Measurements from ENCODE around the gene ERN1.
A peak's percentile ranks its signal among the peaks of the same experiment; 100 is the strongest.

ERN1 gene

DNA sequence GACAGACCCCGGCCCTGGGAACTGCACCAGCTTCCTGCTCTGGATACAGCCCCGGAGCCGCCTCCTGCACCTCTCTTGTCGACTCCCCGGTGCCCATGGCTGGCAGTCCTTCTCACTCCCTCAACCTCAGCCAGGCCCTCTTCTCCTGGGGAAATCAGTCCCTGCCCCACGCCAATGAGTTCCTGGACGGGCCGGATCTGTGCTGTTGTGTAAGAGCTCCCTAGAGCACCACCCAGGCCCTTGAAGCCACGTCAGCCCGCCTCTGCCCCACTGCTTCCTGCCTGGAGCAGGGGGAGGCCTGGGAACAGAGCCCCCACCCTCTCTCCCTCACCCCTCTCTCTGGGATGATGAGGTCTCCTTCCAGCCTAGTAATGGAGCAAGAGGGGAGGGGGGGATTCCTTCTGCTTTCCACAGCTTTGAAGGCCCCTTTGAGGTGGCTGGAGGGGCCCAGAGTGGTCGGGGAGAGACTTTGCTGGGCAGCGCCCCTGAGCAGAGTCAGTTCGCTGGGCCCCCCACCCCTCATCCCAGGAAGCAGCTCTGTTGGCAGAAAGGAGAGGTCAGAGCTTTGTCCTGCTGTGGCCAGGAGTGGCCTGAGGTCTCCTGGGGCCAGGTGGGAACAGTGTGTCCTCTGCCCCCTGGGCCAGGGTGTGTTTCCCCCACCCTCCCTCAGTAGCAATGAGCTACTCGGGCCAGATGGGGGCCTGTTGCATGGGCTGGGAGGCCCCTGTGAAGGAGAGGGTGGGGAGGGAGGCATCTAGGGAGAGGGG, 128.0 kb downstream of the ERN1 start:
- DNase-seq, result peak; percentile 18

DNA sequence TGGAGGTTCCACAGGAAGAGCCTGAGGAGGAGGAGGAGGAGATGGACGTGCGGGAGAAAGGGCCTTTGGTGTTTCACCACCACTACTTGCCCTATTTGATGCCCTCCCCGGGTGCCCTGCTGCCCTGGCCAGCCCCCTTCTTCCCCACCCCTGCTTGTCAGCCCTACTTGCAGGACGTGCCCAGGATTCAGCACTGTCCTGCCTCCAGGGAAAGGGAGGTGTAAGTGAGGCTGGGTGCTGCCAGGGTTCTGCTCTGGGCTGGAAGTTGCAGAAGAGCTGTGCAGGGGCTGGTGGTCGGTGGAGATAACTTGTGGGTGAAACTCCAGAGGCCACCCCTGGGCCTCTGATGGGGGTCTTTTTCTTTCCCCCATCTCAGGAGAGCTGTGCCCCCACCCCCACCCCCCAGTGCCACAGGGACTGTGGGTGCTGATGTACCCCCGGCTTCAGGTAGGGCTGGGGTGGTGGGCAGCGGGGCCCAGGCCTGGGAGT, 128.8 kb downstream of the ERN1 start:
- DNase-seq, result no peak

DNA sequence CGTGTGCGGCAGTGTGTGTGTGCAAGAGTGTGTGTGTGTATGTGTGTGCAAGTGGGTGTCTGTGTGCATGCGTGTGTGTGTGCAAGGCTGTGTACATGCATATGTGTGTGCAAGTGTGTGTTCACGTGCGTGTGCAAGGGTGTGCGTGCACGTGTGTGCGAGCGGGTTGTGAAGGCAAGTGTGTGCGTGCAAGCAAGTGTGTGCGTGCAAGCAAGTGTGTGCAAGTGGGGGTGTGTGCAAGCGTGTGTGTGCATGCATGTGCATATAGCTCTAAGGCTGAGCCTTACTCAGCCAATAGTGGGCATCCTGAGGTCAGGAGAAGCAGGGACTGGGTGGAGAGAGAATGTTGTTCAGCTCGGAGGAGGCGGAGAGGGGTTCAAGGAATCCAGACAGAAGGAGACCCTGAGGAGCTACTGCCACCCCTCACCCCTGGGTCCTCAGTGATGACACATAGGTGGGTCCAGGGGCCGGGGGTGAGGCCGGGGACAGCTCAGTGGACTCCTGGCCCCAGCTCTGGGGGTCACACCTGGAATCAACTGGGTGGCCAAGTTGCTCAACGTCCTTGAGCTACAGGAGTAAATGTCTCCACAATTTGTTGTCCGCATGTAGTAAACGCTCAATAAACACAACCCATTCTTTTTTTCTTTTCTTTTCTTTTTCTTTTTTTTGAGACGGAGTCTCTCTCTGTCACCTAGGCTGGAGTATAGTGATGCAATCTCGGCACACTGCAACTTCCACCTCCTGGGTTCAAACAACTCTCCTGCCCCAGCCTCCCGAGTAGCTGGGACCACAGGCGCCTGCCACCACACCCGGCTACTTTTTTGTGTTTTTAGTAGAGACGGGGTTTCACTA, 130.0 kb downstream of the ERN1 start:
- DNase-seq, result no peak

DNA sequence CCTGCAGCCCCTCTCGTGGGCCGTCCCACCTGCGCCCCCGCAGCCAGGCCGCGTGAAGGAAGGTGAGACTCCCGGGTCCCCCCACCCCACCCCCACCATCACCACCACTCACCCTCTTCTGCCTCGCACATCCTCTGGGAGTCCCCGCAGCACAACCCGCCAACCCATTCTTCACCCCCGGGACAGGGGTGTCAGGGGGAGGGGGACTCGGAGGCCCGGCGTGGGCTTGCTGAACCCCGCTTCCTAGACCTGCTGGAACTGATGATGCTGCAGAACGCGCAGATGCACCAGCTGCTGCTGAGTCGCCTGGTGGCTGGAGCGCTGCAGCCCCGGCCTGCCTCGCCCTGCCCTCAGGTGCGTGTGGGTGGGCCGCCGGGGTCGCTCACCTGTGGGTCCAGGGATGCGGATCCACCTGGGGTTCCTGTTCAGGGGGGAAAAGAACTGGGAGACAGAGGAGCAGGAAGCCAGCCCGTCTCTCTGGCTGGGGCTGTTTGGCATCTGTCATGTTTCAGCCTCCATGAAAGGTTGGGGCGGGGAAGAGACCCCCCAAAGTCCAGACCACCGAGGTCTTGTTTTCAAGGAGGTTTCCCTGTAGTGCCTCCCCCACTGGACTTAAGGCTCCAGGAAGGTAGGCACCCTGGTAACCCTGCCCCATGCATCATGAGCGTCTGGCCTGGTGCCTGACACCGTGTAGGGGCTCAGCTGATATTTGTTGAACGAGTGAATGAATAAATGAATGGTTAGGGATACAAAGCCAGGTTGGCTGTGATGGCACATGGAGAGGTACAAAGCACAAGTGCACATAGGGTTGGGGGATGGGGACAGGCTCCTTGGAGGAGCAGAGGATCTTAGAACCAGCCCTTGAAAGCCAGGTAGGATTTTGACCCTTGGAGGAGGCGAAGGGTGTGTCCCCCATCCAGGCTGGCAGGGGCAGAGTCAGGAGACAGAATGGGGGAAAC, 130.9 kb downstream of the ERN1 start:
- no peak for DNase-seq

DNA sequence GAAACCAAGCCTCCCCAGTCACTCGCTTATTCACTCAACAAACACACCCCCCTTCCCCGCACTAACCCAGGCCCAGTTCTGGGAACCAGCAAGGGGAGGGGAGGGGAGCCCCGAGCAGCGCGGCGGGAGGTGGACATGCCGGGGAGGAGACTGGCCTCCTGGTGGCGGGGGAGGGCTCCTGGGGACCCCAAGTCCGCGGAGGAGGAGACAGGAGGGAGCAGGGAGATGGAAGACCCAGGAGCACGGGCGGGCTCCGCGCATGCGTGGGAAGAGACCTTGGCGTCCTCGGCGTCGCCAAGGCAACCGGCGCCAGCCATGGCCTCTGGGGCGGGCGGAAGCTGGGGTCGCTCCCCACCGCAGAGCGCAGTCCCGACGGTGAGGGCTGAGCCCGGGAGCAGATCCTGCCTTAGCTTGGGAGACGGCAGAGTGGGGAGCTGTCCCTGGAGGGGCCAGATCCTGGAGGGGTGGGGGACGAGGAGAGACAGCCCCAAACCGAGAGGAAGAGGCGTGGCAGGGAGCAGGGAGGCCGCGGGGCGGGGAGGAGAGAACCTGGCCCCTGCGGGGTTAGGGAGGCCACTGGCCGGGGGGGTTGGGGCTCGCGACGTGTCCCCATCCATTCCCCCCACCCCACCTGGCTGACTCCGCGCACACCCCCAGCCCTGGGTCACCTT, 131.8 kb downstream of the ERN1 start, which contains the start of gene PRR29:
TSS of gene PRR29 (plus strand) at position 302 of the 671 bp plus-strand sequence. CDS start at position 316, 14 bp downstream.
- peak; percentile 87 for DNase-seq

DNA sequence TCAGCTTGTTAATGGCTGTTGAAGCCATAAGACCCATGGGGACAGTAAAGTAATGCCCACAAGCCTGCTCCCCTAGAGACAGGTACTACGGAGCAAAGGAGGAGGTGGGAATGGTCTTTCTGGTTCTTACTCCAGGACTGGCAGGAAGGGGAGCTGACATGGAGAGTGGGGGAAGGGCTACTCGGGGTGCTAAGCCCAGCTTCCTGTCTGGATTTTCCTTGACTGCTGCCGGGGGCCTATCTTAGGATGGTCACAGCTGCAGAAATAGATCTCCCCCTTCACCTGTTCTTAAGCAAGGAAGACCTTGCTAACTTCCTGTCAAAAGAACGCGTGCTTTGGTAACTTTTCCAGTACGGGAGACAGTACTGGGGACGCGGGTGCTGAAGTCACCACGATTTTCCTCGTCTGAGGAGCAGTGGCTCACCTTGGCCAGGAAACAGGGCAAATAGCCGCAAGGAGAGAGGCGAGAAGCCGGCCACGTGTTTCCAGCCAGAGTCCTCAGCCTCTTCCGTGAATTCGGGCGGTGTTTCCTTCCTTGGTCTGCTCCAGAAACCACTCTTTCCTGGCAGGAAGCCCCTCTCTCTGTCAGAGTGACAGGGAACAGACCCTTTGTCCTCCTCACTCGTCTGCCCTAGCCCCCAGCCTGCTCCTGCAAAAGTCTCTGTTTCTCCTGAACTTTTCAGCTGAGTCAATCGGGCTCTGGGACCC, 132.4 kb downstream of the ERN1 start:
- peak; percentile 77 for DNase-seq

DNA sequence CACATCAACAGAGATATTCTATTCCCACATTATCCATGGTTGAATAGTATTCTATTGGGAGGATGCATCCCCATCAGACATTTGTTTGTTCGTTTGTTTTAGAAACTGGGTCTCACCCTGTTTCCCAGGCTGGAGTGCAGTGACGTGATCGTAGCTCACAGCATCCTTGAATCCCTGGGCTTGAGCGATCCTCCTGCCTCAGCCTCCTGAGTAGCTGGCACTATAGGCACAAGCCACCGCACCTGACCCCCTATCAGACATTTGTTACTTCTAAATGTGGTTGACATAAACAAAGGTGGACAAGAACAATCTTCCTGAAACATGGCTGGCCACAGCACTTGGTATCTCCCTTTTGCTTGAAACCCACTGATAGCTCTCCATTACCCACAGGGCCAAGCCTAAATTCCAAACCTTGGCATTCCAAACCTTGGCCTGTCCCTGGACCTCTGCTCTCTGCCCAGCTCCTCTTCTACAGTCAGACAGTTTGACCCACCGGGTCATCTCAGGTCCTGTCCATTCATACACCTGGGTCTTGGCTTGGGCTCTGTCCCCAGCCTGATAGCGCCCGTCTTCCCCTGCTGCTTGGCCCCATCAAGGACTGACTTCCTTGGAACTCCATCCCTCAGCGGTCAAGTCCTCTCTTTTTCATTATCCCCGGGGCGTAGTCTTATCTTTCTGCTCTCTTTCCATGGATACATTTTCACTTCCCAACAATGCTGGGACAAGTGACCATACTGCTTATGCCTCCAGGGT, 133.3 kb downstream of the ERN1 start:
- DNase-seq, result no peak

DNA sequence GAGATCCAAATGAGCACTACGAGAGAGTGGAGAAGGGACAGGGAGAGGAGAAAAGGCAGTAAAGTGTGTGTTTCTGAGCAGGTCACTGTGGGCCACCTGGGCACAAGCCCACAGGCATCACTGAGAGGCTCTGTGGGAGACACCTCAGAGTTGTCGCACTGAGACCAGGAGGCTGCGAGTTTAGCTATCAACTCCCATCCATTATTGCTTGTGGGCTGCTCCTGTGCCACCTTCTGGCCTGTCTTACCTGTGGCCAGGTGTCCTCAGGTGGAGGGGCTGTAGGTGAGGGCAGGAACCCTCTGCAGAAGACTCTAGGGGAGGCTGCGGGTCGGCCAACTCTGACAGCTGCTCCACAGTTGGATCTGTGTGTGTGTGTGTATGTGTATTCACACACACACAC, 134.3 kb downstream of the ERN1 start:
- DNase-seq, result no peak

DNA sequence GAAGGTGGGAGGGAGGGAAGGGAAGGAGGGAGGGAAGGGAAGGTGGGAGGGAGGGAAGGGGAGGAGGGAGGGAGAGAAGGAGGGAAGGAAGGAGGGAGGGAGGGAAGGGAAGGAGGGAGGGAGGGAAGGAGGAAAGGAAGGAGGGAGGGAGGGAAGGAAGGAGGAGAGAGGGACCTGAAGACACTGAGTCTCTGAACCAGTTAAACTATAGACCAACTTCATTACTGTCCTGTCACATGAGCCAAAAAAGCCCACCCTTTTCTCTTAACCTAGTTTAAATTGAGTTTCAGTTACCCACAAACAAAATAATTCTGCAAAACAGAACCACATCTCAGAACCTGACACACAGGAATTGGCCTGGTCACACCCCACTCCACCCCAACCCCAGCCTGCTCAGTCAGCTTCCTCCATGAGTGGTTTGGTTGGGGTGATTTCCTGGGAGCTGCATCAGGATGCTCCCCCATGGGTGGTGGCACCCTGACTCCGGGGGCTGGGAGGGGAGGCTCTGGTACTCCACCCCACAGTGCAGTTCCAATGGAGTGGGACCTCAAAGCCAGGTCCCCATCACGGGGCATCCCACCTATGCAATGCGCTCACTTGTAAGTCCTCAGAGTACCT, 136.5 kb downstream of the ERN1 start:
- DNase-seq, result no peak

DNA sequence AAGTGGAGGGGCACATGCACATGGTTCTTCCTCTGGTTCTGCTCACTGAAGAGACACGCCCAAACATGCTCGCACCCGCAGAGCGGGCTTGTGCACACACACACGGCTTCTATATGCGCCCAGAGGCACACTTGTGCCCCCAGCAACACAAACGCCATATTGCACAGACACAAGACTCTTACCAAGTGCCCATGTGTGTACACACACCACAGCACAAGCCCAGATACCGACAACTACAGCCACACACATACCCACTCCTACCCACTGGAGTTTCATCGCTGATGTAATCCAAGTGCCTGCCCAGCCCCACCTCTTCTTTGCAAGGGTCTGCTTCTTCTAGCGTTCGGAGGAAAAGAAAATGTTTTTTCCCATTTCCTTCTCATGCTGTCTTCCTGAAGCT, 138.3 kb downstream of the ERN1 start:
- DNase-seq, result no peak

DNA sequence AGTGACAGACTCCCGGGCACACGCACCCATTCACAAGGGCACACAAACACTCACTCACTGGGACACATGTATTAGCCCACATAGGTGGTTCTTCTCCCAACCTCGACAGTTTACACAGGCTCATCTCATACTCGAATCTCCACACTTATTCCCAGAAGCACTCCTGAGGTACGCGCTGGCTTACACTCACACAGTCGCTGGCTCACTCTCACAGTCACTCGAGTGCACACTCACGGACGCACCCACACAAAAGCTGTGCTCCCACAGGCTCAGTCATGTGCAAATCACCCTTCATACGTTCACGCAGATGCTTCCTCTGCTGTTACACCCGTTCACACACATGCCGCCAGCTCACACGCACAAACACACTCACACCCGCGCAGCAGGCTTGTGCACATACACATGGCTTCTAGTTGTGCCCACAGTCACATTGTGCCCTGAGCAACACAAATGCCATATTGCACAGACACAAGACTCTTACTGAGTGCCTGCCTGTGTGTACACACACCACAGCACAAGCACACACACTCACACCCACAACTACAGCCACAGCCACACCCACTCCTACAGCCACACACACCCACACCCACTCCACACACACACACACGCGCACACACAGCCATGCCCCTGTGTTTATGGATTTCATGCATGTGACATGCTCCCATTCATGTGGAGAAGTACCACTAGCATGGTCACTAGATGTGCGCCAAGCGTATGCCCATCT, 140.2 kb downstream of the ERN1 start:
- no peak for DNase-seq
